HG03469 (cell line): ENCODE measurements around the gene TTC39C.
"Not testable (repeated sequence)": the region's sequence is repeated elsewhere in the genome, so short reads cannot be mapped to it uniquely, and the experiment has no call there.

Source experiments
- ATAC-seq: cut with Tn5 transposase; IDR thresholded peaks from one replicate; pipeline ENCODE4 v1.9.1; 2021; ENCODE audit warnings: mild to moderate bottlenecking, moderate library complexity, moderate number of reproducible peaks; ENCODE audit not compliant: unreplicated experiment

The TTC39C gene

DNA sequence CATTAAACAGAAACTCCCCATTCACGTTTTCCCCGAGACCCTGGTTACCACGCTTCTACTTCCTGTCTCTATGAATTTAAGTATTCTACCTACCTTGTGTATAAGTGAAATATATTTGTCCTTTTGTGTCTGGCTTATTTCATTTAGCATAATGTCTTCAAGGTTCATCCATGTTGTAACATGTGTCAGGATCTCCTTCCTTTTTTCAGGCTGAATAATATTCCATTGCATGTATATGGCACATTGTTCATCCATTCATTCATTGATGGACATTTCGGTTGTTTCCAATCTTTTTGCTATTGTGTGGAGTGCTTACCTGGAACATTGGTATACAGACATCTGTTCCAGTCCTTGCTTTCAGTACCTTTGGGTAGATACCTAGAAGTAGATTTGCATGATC is 106.1 kb downstream of the TTC39C start:
- no peak for ATAC-seq

GRCh38 chr18:24121625-24122024 is 107.1 kb downstream of the TTC39C start:
- ATAC-seq = no peak

DNA sequence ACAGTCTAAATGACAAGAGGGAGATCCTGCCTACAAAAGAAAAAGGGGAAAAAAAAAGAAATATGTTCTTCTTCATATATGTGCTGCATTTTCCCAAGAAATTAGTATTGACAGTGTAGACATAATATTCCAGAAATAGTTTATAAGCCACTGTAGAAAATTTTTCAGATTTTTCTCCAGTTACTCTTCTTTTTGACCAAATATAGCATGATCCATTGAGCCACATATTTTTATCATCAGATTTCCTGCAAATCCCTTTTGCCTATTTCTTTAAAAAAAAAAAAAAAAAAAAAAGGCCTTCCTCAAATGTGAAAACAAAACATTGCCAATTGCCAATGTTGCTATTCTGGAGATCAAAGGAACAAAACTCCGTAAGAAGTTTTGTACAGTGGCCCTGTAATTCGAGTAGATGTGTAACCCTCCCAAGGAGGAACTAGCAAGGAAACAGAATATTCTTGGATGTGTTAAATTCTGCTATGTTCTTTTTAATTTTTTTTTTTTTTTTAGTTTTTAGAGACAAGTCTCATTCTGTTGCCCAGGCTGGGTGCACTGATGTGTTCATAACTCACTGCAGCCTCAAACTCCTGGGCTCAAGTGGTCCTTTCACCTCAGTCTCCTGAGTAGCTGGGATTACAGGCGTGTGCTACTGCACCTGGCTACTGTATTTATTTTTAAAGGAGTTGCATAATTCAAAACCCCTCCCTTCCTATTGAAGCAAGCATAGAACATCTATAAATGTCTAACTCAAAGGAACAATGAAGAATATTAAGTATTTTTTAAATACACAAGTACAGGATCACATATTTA is 111.8 kb downstream of the TTC39C start:
- ATAC-seq = no peak

- no peak for ATAC-seq
Measured at GRCh38 chr18:24127735-24128134, 113.2 kb downstream of the TTC39C start.

GRCh38 chr18:24128700-24129099 is 114.1 kb downstream of the TTC39C start:
- ATAC-seq = no peak

GRCh38 chr18:24130494-24130893 is 115.9 kb downstream of the TTC39C start:
- ATAC-seq = no peak

- no peak for ATAC-seq
Measured at GRCh38 chr18:24136967-24137373, 122.4 kb downstream of the TTC39C start.

DNA sequence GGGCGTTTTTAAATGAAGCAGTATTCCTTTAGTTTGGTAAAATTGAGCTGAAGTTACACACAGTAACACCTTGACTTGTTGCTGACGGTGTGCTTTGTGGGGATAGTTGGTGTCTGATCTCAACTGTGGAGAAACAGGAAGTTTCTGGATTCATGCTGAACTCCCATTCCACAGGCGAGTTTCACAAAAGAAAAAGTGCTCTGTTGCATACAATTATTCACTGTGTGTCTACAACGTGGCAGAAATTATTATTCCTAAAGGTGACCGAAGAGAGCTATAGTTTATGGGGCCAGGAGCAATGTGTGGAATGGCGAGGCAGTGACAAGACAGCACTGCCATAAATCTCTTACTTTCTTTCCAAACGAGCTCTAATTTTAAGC is 123.8 kb downstream of the TTC39C start:
- no peak for ATAC-seq

DNA sequence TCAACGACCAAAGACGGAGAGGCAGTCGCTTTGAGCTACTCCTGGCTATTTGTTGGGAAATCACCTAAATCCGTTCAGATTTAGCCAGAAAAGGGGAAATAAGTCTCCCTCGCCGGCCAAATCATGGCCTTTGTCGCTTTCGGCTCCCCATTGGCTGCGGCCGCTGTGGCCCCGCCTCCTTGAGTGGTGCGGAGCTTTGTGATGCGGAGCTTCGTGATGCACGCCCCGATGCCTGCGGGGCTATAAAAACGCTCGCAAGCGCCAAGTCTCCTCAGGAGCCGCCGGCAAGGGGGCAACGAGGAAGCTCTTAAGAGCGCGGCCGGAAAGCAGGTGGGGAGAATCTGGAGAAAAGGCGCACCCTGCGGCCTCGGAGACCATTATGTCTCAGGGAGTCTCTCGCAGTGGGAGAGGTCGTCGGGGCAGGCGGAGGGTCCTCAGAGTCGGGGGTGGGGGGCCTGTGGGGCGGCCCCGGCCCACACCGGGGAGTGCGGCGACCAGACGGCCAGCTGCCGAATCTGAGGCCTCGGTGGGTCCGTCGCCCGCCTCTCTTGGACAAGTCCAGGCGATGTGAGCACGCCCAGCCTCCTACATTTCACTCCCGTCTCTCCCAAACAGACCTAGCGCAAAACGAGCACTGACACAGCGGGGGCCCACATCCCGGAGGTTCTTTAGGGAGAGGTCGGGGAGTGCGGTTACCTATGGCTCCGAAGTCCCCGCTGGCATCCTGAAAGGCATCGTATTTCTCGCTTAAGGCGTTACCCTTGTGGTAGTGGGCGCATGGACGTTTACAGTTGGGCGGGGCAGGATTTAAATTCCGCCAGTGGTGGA is 124.4 kb downstream of the TTC39C start, which contains the start of gene CABYR:
Gene CABYR, plus strand, starts transcription at position 274 of the 828 bp plus-strand sequence. CDS start 4,053 bp downstream, outside the sequence.
- peak; percentile 91 for ATAC-seq

DNA sequence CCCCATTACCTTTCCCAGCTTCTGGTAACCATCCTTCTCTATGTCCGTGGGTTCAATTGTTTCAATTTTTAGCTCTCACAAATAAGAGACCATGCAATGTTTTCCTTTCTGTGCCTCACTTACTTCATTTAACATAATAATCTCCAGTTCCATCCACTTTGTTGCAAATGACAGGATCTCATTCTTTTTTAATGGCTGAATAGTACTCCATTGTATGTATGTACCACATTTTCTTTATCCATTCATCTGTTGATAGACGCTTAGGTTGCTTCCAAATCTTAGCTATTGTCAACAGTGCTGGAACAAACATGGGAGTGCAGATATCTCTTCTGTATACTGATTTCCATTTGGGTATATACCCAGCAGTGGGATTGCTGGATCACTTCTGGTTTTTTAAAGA is 126.1 kb downstream of the TTC39C start:
- no peak for ATAC-seq

DNA sequence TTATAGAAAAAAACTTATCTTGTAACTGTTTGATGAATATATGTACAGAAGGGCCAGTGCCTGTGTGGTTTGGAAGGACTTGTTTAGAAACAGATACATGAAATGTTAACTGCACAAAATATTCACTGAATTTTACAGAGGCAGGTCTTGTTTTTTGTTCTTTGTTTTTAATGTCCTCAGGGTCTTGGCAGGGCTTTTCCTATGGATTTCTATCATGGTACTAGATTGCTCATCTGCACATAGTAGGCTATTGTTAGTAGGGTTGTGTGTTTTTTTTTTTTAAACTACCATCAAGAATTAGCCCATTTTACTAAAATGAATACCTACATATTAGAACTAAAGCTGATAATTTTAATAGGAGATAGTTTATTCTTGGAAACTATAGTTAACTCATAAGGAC is 127.8 kb downstream of the TTC39C start:
- no peak for ATAC-seq

DNA sequence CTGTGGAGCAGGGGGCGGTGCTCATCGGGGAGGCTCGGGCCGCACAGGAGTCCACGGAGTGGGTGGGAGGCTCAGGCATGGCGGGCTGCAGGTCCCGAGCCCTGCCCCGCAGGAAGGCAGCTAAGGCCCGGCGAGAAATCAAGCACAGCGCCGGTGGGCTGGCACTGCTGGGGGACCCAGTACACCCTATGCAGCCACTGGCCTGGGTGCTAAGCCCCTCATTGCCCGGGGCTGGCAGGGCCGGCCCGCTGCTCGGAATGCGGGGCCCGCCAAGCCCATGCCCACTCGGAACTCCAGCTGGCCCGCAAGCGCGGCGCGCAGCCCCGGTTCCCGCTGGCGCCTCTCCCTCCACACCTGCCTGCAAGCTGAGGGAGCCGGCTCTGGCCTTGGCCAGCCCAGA is 135.0 kb downstream of the TTC39C start:
- not testable (repeated sequence) for ATAC-seq

- ATAC-seq = no peak
Measured at GRCh38 chr18:24153397-24153796, 138.8 kb downstream of the TTC39C start.

DNA sequence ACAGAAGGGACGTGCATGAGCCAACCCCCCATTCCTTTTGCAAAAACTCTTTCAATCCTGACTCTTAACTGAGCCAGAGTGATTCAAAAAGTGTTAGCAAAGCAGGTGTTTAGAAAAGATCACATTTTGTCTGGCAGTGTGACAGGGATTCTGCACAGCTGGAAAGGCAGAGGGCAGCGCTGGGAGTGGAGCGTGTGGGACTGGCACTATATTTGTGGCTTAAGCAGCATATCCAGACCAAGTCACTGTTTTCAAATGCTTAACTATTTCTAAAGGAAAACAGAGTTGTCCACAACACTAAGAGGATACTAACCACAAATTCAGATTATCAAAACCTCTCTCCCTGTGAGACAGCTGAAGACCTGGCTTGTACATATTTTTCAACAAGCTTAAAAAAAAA is 143.3 kb downstream of the TTC39C start:
- no peak for ATAC-seq

GRCh38 chr18:24160086-24160485 is 145.5 kb downstream of the TTC39C start:
- no peak for ATAC-seq

- no peak for ATAC-seq
Measured at GRCh38 chr18:24161304-24161703, 146.8 kb downstream of the TTC39C start.

DNA sequence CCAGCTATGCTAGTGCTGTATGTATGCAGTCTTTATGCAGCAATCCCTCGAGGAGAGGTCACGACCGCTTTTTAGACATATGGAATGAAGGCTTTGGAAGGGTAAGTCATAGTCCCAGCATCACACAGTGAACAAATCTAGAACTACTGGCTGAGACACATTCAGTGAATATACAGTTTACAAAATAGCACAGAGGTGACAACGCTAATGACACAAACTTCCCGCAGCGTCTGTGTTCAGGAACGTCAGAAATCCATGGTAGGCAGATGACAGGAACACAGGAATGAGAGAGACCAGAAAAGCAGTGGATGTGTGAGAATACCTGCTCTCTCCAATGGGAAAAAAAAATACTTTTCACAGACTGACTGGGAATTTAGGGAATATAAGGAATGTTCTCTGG is 153.9 kb downstream of the TTC39C start:
- ATAC-seq = no peak

DNA sequence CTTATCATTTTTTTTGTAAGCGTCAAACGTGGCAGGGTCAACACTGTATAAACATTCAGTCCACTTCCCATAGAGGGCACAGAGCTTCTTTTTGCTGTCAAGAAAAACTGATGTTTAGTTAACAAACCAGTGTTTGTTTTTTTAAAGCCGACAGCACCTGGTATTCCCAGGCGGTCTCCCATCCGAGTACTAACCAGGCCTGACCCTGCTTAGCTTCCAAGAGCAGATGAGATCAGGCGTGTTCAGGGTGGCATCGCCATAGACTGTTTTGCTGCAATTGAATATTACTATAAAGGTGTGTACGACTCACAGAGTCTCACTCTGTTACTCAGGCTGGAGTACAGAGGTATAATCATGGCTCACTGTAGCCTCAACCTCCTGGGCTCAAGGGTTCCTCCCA is 155.8 kb downstream of the TTC39C start:
- no peak for ATAC-seq

DNA sequence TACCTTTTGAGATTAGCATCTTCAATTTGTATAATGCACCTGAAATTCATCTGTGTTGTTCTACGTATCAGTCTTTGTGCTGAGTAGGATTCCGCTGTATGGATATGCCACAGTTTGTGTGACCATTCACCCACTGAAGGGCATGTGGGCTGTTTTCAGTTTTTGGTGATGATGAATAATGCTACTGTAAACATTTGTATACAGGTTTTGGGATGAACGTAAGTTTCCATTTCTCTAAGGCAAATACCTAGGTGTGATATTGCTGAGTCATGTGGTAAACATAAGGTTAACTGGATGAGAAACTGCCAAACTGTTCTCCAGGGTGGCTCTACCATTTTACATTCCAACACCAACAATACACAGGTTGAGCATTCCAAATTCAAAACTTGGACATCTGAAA is 159.4 kb downstream of the TTC39C start:
- no peak for ATAC-seq

GRCh38 chr18:24176727-24177416 is 162.3 kb downstream of the TTC39C start:
- ATAC-seq = peak; percentile 80

- ATAC-seq = no peak
Measured at GRCh38 chr18:24177499-24178133, 163.1 kb downstream of the TTC39C start.
